ENCODE measurements around the gene CBX4. TPM values are rescaled to one million over a fixed set of nuclear protein-coding genes. Genes with fewer than 3 reads are reported as not detected.
A peak's percentile ranks its signal among the peaks of the same experiment; 100 is the strongest.

The CBX4 gene
- total and polyA plus RNA-seq, 5 donors = 19.8 to 32.6 (median 29.5) TPM

DNA sequence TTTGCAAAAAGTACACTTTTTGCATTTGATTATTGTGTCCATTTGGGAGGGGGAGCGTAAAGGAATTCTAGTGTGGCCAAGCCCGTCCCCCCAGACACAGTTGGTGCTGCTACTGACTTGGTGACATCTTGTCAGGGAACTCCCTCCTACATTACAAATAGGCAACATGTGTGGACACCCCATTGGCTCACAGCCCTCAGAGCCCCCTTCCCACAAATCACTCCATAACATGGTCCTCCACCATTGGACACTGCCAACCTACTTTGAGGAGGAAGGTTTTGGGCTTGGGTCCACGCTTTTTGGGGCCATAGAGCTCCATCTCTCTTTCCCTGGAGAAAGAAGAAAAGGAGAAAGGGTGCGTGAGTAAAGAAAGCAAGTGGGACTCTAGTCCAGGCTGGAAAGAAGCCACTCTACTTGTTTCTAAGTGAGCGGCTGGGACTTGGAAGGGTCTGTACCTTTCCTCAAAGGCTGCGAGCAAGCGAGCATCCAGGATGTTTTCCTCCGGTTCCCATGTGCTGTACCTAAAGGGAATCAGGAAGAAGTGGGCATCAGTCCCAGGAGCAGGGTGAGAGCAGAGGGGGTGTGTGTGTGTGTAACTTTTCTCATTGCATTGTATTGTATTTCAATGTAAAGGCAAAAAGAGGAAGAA is 43.3 kb downstream of the CBX4 start:
- ATAC-seq = no peak
- DNase-seq = peak in 1 of 3 donors; percentile 30
- Histone ChIP-seq H3K27me3 (ENCODE audit: control insufficient read depth, insufficient read depth) (no peaks in the 10 kb centered on the region), H3K4me1 (ENCODE audit: control insufficient read depth, insufficient read depth, low read length) (no peaks in the 10 kb centered on the region), H3K9me3 (ENCODE audit: control insufficient read depth, low read length) (no peaks in the 10 kb centered on the region), H3K27ac (ENCODE audit: low read length) (no peak overlapping the region), H3K4me3 (ENCODE audit: low read length) (peak overlapping the region; percentile 65)
- WGBS = 85% methylated on average over 8 of the region's 8 CpGs
- intact Hi-C loops (cut with DNase I) = loop anchor here in 1 of 4 donors (10.0 kb wide), 1 partner anchor 119 kb away; no protein-coding TSS in a partner anchor

DNA sequence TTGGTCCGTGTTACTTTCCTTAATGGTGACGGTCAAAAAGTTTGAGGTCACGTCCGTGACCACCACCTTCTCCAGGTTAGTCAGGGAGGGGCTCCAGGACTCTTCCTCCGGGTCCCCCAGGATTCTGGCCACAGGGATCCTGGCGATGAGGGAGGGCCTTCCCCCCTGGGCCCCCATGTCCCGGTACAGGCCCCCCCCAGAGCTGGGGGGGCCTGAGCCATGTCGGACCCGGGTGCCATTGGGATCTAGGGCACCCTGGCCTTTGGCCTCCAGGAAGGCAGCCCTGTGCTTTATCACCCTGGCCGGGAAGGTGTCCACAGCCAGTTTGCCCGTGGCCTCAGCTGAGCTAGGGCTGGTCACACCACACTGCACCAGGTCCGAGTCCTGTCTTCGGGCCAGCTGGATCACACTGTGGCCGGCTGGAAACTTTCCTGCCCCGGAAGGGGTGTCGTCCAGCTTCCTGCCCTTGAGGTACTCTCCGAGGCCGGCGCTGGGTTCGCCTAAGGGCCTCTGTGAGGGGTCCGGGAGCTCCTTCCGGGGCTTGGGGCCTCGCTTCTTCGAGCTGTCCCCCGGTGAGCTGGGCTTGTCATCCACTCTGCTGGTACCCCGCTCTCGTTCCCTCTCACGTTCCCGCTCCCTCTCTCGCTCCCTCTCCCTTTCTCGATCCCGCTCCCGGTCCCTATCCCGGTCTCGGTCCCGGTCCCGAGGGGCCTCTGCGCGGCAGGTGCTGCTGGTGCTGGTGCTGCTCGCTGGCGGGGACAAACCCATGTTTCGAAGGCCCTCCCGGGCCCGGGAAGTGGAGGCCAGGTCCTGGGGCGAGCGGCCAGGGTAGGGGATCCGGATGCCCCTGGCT is 44.4 kb downstream of the CBX4 start:
- Histone ChIP-seq H3K9me3 (ENCODE audit: control insufficient read depth, low read length) (no peaks in the 10 kb centered on the region), H3K27ac (ENCODE audit: low read length) (no peak overlapping the region), H3K27me3 (ENCODE audit: control insufficient read depth, insufficient read depth) (no peaks in the 10 kb centered on the region), H3K4me3 (ENCODE audit: low read length) (no peak overlapping the region), H3K4me1 (ENCODE audit: control insufficient read depth, insufficient read depth, low read length) (no peaks in the 10 kb centered on the region)
- WGBS = 88% methylated on average over 47 of the region's 47 CpGs
- DNase-seq (peak; percentile 22 to 67 (median 59)), ATAC-seq (no peak)
- intact Hi-C loops (cut with DNase I) = loop anchor here in 2 of 4 donors (5.0 to 10.0 kb wide), 2 partner anchors 120 to 197 kb away; no protein-coding TSS in a partner anchor

DNA sequence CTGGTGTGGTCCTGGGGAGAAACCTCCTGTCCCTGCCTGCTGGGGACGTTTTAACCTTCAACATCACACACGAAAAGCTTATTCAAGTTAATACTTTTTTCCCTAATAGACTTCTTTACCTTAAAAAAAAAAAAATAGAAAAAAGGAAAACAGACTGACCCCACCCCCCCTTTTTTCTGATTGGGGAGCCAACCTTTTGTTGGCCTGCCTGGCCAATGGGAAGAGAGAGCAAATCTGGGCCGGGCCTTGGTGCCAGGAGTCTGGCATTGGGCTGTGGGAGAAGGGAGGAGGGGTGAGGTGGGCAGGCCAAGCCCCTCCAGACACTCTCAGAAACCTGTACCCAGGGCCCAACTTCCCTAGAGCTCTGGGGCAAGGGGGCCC is 45.3 kb downstream of the CBX4 start:
- DNase-seq = peak in 2 of 3 donors; percentile 32 to 37
- no peaks in the 10 kb centered on the region for H3K27me3 ChIP-seq (ENCODE audit: control insufficient read depth, insufficient read depth)
- no peaks in the 10 kb centered on the region for H3K4me1 ChIP-seq (ENCODE audit: control insufficient read depth, insufficient read depth, low read length)
- no peak for ATAC-seq
- no peaks in the 10 kb centered on the region for H3K9me3 ChIP-seq (ENCODE audit: control insufficient read depth, low read length)
- intact Hi-C loops (cut with DNase I) = loop anchor here in 2 of 4 donors (5.0 to 10.0 kb wide), 2 partner anchors 121 to 198 kb away; no protein-coding TSS in a partner anchor
- H3K27ac ChIP-seq (ENCODE audit: low read length) = no peak overlapping the region
- 82% methylated on average over 3 of the region's 3 CpGs for WGBS
- no peak overlapping the region for H3K4me3 ChIP-seq (ENCODE audit: low read length)

DNA sequence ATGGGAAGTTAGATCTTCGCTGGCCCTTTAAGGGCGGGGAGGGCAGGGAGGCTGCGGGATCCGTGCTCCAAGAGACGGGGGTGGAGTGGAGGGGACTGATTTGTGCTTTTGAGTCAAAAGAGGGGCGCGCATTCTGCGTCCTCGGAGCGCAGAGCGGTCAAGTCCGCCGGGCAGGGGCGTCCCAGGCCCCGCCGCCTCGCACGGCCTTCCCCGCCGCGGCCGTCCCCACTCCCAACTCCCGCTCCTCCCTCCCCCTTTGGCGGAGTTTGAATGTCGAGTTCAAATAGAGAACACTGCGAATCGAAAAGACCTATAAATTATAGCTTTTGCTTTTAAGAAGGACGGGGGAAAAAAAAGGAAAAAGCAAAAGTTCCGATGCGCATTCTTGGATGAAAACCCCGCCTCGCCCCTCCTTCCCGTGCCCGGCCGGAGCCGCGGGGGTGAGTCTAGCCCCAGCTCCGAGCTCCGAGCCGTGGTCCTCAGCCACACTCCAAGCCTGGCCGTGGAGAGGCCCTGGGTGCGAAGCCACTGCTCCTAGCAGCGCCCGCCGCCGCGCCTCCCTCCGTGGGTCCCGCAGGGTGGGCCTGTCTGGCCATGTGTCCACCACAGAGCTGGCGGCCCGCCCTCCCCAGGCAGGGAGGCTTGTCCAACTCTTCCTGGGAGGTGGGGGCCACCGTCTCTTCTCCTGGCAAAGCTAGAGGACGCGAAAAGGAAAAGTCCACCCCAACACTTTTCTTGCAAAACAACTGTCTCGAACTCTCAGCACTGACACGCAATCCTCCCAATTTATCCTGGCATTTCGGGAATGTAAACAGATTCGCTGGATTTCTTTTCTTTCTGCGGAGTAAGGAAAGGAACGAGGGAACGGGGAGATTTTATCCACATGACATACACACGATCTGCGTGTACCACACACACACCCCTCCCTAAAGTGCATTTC is 46.0 kb downstream of the CBX4 start:
- intact Hi-C loops (cut with DNase I) = loop anchor here in 2 of 4 donors (5.0 to 10.0 kb wide), 2 partner anchors 122 to 199 kb away; no protein-coding TSS in a partner anchor
- Histone ChIP-seq H3K27ac (ENCODE audit: low read length) (no peak overlapping the region), H3K4me1 (ENCODE audit: control insufficient read depth, insufficient read depth, low read length) (no peaks in the 10 kb centered on the region), H3K4me3 (ENCODE audit: low read length) (no peak overlapping the region), H3K27me3 (ENCODE audit: control insufficient read depth, insufficient read depth) (no peaks in the 10 kb centered on the region), H3K9me3 (ENCODE audit: control insufficient read depth, low read length) (no peaks in the 10 kb centered on the region)
- peak in 2 of 3 donors; percentile 66 to 73 for DNase-seq
- ATAC-seq = no peak
- WGBS = 36% methylated on average over 63 of the region's 63 CpGs

DNA sequence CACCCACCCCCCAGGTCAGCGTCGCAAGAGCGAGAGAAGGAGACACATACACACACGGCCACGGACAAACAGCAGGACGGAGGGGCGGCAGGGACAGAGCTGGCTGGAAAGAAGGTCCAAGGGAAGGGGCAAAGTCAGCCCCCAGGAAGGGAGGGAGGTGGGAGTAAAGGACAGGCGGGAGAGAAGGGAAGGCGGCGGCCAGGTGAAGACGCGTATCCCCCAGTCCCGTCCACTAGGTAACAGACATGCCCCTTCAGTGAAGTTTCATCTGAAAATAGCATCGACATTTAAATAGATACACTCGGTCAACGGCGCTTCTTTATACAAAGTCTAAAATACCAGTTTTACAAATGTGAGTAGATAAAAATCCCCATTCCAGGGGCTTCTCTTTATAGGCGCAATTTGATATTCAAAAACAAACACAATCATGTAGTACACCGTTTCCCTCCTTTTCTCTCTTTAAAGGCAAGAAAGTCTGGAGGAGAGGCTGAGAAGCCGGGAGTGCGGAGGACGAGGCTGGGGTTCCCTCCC is 46.8 kb downstream of the CBX4 start:
- Histone ChIP-seq H3K4me3 (ENCODE audit: low read length) (no peak overlapping the region), H3K27me3 (ENCODE audit: control insufficient read depth, insufficient read depth) (no peaks in the 10 kb centered on the region), H3K9me3 (ENCODE audit: control insufficient read depth, low read length) (no peaks in the 10 kb centered on the region), H3K4me1 (ENCODE audit: control insufficient read depth, insufficient read depth, low read length) (no peaks in the 10 kb centered on the region), H3K27ac (ENCODE audit: low read length) (no peak overlapping the region)
- intact Hi-C loops (cut with DNase I) = loop anchor here in 2 of 4 donors (5.0 to 10.0 kb wide), 2 partner anchors 122 to 200 kb away; no protein-coding TSS in a partner anchor
- 14% methylated on average over 22 of the region's 22 CpGs for WGBS
- DNase-seq = peak in 2 of 3 donors; percentile 7 to 42
- no peak for ATAC-seq

DNA sequence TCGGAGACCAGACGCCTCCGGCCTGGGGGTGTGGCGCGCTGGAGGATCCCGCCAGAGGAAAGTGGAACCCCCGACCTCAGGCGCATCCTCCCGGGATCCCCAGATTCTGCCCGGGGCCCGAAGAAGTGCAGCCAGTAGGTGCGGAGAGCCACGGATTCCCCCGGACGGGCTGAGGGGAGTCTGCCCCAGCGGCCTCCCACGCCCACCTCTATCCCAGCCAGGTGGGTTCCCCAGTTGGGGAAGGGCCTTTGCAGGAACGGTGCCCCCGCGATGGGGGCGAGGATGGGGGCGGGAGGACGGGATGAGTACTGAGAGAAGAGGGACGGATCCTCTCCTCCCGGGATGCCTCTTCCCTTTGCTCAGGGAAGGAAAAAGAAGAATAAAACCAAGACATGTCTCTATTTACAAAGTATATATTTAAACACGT is 47.5 kb downstream of the CBX4 start:
- intact Hi-C loops (cut with DNase I) = loop anchor here in 2 of 4 donors (5.0 to 10.0 kb wide), 2 partner anchors 123 to 201 kb away; no protein-coding TSS in a partner anchor
- 6% methylated on average over 26 of the region's 26 CpGs for WGBS
- no peak overlapping the region for H3K4me3 ChIP-seq (ENCODE audit: low read length)
- no peaks in the 10 kb centered on the region for H3K4me1 ChIP-seq (ENCODE audit: control insufficient read depth, insufficient read depth, low read length)
- no peaks in the 10 kb centered on the region for H3K27me3 ChIP-seq (ENCODE audit: control insufficient read depth, insufficient read depth)
- H3K27ac ChIP-seq (ENCODE audit: low read length) = no peak overlapping the region
- no peaks in the 10 kb centered on the region for H3K9me3 ChIP-seq (ENCODE audit: control insufficient read depth, low read length)
- ATAC-seq = no peak
- DNase-seq = peak; percentile 10 to 48 (median 43)

DNA sequence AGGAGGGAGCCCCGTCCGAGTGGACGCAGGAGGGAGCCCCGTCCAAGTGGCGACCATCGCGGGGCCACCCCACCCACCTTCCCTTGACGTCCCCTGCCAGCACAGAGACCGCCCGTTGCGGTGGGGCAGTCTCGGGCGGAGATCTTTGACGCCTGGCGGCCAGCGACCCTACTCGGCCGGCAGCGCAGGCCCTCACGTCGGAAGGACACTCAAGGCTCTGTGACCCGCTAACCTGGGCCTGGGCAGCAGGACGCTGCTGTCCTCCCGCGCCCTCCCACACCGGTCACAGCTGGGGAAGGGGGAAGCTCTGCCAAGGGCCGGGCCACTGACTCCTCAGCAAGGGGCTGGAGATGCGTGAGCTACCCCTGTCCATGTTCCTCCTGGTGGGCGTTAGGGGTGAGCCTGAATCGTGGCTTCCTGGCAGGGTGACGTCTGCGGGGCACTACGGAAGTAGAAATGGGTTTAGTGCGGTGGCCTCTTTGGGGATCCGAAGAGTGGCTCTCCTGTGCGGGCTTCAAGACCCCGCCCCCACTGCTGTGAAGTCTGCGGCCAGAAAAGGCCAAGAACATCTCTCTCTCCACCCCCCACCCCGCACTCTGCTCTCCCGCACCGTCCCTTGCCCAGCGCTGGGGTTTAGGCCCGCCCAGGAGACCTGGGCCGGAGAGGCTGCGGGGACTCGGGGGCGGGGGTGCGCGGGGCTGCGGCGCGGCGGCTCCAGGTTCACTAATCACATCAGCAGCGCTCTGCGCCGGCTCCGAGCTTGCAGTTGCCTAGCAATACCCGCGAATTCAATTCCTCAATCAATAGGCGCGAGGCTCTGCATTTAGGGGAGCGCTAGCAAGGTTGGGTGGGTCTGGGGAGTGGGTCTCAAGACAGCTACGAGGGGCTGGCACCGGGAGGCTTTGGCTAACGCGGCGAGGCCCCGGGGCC is 48.2 kb downstream of the CBX4 start:
- H3K27me3 ChIP-seq (ENCODE audit: control insufficient read depth, insufficient read depth) = no peaks in the 10 kb centered on the region
- no peak for ATAC-seq
- DNase-seq = peak; percentile 14 to 44 (median 28)
- intact Hi-C loops (cut with DNase I) = loop anchor here in 2 of 4 donors (5.0 to 10.0 kb wide), 2 partner anchors 124 to 201 kb away; no protein-coding TSS in a partner anchor
- H3K4me3 ChIP-seq (ENCODE audit: low read length) = no peak overlapping the region
- no peaks in the 10 kb centered on the region for H3K9me3 ChIP-seq (ENCODE audit: control insufficient read depth, low read length)
- H3K4me1 ChIP-seq (ENCODE audit: control insufficient read depth, insufficient read depth, low read length) = no peaks in the 10 kb centered on the region
- H3K27ac ChIP-seq (ENCODE audit: low read length) = no peak overlapping the region
- 4% methylated on average over 68 of the region's 68 CpGs for WGBS

DNA sequence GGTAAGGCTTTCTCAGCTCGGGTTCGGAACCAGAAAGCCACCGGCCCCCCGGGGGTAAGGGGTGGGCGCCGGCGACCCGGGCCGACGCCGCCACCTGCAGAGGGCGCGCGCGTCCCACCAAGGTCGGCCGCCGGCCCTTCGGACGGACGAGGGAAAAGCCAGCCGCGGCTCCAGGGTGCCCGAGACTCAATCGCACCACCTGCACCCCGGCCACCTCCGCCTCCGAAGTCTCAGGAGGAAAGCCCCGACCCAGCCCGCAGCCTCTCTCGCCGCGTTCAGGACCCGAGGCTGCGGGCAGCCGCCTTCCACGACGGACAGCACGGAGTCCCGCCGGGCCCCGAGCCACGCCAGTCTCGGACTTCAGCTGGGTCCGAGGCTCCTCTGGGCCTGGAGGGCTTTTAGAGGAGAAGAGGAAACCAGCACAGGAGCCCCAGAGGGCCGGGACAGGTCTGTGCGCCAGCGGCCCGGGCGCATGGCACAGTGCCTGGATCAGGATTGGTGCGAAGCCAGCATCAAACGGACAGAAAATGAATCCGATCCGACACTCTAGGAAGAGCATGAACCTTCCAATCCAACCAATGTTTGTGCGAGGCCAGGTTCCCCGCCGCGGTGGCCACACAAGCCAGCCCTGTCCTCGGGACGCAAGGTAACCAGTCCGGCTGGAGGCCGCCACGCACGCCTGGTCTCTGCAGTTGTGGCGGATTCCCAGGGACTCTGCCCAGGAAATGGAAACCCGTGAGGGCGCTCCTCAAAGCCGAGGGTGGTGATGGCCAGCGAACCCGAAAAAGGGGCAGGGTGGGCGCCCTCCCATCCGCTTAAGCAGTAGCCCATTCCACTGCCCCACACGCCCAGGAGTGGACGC is 49.1 kb downstream of the CBX4 start:
- Histone ChIP-seq H3K9me3 (ENCODE audit: control insufficient read depth, low read length) (no peaks in the 10 kb centered on the region), H3K4me1 (ENCODE audit: control insufficient read depth, insufficient read depth, low read length) (no peaks in the 10 kb centered on the region), H3K27me3 (ENCODE audit: control insufficient read depth, insufficient read depth) (no peaks in the 10 kb centered on the region), H3K27ac (ENCODE audit: low read length) (no peak overlapping the region), H3K4me3 (ENCODE audit: low read length) (no peak overlapping the region)
- DNase-seq = peak; percentile 50 to 80 (median 79)
- peak; percentile 44 to 72 for ATAC-seq
- 6% methylated on average over 74 of the region's 74 CpGs for WGBS
- intact Hi-C loops (cut with DNase I) = loop anchor here in 3 of 4 donors (5.0 to 10.0 kb wide), 3 partner anchors 125 to 202 kb away; no protein-coding TSS in a partner anchor

All from right cardiac atrium (tissue), 5 donors.